Dedifferentiated amniotic fluid mesenchymal stem cell (primary cell): ENCODE results near the gene PIK3IP1.
"Not testable (repeated sequence)": the region's sequence is repeated elsewhere in the genome, so short reads cannot be mapped to it uniquely, and the experiment has no call there.

Source experiments
- DNase-seq: peaks from one replicate; pipeline ENCODE4 v3.0.0-alpha.2; 2016; ENCODE audit errors: extremely low spot score

Gene PIK3IP1

GRCh38 chr22:31248965-31249958 is 43.0 kb downstream of the PIK3IP1 start:
- DNase-seq: no peak

GRCh38 chr22:31248138-31248745 is 44.0 kb downstream of the PIK3IP1 start:
- DNase-seq: peak; percentile 67

GRCh38 chr22:31247726-31248125 is 44.6 kb downstream of the PIK3IP1 start:
- no peak for DNase-seq

GRCh38 chr22:31246687-31247086 is 45.6 kb downstream of the PIK3IP1 start:
- no peak for DNase-seq

GRCh38 chr22:31245998-31246397 is 46.3 kb downstream of the PIK3IP1 start:
- not testable (repeated sequence) for DNase-seq

GRCh38 chr22:31244943-31245451 is 47.3 kb downstream of the PIK3IP1 start:
- no peak for DNase-seq

GRCh38 chr22:31244046-31244942 is 48.0 kb downstream of the PIK3IP1 start:
- peak; percentile 72 for DNase-seq

GRCh38 chr22:31243339-31244045 is 48.8 kb downstream of the PIK3IP1 start:
- DNase-seq: no peak

GRCh38 chr22:31241936-31242335 is 50.4 kb downstream of the PIK3IP1 start:
- DNase-seq: peak; percentile 29

GRCh38 chr22:31241200-31241599 is 51.1 kb downstream of the PIK3IP1 start:
- DNase-seq: no peak

- no peak for DNase-seq
These were observed 52.4 kb downstream of the PIK3IP1 start for GRCh38 chr22:31239771-31240370.

- DNase-seq: no peak
These were observed 54.2 kb downstream of the PIK3IP1 start for GRCh38 chr22:31238057-31238456.

GRCh38 chr22:31236044-31236443 is 56.2 kb downstream of the PIK3IP1 start:
- DNase-seq: not testable (repeated sequence)

GRCh38 chr22:31235081-31235480 is 57.2 kb downstream of the PIK3IP1 start:
- DNase-seq: no peak

GRCh38 chr22:31233001-31233400 is 59.3 kb downstream of the PIK3IP1 start:
- no peak for DNase-seq
